Middle frontal gyrus (tissue), 1 donor: Measurements from ENCODE around the gene FCHSD1.

Source experiments
- DNase-seq: peaks from one replicate; pipeline ENCODE4 v3.0.0-alpha.2; 2015; ENCODE audit warnings: low spot score; ENCODE audit errors: extremely low spot score

The FCHSD1 gene

DNA sequence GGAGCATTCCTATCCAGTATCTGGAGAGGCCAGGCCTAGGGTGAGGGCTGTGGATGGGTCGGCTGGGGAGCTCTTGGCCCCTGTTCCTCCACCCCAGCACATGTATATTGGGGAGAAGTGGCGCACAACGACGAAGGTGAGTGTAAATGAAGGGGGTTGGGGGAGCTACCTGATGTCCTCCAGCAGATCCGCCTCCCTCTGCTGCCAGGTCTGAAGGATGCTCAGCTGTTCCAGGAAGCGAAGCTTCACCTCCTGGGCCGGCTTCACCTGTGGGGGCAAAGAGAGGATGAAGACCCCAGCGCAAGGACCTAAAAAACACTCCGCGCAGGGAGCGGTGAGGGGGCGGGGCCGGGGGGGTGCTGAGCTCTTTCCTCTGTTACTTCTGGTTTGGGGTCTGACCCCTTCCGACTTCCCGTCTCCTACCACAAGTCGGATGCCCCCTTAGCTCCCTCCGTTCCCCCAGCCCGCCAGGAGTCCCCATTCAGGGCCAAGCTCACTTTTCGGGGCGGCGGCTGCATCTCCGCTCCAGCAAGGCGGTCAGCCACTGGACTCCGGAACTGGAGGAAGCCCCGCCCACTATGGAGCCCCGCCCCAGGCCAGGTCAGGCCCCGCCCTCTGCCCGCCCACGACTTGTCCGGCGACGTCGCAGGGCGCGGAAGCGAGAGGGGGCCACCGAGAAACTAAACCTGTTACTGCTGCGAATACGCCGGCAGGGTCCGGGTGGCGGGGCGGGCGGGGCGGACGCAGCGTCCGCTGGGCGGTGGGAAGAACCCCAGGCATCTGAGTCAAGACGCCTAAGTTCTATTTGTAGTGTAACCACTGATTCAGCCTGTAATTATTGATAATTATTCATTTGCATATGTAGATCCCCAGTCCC, at the start of gene FCHSD1:
TSS of gene FCHSD1 (minus strand) at position 568 of the 877 bp plus-strand sequence. CDS start at position 518, 50 bp downstream.
- no peak for DNase-seq

DNA sequence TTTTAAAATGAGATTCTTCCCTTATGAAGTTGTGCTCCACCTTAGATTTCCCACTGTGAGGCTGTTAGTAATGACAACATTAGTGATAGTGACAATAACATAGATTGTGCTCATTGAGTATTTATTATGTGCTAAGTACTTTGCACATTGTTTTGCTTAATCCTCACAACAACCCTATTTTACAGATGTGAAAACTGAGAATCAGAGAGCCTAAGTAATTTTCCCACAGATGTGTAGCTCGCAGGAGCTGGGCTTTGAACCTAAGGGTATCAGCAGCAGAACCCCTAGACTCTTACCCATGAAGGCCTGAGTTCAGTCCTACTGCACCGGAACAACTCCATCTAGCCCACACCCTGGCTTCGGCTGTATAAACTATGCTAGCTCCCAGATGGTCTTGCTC, 46.4 kb upstream of the FCHSD1 start:
- DNase-seq, result no peak

DNA sequence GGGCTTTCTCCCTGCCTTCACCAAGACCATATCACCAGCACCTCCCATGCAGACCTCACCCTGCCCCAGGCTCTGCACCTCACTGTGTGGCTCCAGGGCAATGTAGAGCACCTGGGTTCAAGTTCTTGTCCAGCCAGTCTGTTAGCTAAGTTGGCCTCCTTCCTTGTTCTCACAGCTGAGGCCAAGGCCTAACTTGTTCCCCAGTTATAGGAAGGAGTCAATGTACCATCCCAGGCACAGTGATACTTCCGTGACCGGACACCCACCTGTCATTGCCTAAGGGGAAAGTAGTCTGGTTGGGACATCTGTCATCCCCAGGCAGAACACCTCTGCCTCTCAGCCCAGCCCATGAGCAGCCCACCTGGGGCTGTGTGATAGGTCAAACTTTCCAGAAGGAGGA, 45.2 kb upstream of the FCHSD1 start:
- DNase-seq, result no peak

DNA sequence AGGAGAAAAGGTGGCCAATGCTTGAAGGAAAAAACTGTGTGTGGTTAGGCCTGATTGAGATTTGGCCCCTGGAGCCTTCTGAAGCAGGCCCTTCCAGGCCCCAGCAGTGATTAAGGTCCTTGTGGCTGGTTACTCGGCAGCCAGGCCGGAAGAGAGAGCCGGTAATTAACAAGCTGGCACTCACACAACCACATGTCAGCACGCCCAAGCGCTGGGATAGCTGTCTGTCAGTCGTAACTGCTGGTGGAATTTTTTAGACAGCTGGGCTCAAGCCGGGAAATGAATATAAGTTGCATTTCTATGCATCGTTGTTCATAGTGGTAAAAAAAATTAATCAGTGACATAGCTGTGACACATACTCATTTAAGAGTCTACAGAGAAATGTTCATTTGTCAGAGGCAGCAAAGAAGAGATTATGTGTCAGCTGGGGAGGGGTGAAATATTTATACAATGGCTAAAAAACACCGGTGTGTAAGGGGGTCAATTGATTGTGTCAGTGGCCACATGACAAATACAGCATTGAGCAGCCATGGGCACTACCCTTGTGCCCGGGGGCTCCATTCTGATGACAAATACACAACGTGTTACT, 44.5 kb upstream of the FCHSD1 start:
- DNase-seq, result no peak

DNA sequence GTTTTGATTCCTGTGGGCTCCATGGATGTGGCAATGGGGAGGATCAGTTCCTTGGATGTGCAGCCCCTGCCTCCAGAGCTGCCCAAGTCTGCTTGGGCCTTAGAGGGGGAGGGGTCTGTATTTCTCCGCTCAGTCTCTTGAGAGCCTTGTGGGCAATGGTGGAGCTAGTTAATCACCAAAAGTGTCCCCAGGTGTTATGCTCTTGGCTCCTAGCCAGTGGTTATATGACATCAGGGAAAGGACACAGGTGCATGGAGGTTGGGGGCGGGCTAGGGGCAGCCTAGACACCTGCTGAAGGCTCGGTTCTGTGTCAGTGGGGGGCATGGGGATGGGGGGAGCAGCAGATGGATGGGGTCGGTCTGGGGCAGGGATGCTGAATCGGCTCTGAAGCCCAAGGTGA, 43.3 kb upstream of the FCHSD1 start:
- no peak for DNase-seq

DNA sequence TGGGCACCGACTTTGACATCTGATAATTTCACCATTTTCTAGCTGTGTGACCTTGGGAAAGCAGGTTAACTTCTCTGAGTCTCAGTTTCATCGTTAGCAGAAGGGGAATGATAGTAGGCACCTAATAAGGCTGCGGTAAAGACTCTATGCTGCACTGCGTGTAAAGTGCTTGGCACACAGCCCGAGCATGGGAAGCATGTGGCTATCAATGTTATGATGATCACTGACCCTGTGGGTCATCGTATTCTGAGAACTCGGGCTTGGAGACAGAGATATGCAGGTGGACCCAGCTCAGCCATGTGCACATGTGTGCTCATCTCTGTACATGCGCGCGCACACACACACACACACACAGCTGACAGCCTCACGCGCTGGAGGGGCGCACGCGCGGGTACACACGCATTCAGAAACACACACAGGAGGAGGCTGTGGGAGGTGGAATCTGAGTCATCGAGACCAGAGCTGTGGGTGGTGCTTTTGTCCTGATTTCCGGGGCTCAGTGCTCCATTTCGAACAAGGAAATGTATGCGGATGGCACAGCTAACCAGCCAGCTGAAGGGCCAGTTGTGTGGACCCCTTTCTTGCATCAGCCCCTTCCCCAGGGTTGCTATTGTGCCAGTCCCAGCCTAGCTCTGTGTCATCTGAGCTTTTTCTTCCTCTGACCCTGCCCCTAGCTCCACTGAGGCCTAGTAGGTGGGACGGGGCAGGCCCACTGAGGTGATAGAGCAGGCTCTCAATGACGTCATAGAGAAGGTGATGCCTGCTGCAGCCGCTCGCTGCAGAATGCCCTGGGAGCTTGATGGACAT, 41.9 kb upstream of the FCHSD1 start:
- DNase-seq, result peak; percentile 64

DNA sequence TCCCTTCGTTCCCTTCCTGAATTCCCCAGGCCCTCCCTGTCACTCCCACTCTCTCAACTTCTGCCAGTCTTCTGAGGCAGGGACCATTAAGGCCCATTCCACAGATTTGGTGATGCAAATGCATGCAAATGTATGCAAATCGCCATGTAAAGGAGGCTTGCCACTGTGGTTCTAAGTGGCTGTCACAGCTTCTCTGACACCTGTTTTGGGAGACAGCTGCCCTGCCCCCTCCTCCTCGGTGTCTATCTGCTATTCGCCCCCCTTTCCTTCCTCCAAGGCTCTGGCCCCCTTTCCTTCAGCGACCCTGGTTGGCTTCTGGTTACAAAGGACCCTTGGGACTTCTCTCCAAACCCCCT, 41.3 kb upstream of the FCHSD1 start:
- DNase-seq, result no peak

DNA sequence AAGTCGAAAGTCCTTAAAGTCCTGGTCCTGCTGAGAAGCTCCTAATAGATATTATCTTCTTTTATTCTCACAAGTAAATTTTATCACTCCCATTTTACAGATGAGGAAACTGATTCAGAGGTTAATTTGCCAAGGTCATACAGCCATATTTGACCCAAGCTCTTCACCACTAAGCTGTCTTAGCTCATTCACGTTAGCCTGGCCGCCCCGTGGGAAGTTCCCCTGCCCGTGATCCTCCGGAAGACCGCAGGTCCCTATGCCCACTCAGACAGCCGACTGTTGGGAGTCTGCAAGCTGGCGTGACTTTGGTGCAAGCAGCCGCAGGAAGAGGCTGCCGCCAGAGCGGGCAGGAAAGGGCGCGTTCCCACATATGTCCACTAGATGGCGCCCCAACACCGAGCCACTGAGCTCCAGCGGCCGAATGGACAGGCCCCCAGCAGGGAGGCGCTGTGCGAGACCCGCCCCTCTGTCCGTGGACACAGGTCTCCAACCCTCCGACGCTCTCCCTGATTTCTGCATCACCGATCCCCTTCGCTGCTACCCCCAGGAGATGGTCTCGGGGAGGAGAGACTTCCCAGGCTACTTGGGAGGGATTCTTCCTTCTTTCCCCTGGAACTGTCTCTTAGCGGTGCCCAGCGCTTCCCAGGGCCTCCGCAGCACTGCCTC, 40.8 kb upstream of the FCHSD1 start:
- DNase-seq, result peak; percentile 73

DNA sequence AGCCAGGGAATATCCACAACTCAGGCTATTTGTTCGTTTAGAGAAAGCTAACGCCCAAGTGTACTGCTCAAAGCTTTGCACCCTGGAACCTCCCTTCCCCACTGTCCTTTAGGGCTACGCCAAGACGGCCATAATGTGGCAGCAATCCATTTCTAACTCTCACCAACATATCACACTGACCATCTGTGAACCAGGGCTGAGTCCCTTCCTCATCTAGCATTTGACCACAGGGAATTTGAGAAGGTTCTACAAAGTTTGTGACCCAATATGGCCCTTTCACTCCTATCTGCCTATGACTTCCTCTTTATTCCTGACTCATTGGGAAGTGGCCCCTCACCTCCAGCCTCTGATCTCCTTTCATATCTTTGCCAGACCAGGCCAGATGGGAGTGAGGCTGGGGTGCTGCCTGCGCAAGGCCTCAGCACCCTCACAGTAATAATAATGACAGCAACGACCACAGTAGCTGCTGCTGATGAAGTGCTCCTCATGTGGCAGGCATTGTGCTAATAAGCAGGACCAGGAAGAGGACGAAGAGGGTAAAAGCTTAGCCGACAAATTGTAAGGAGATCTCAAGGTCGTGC, 40.2 kb upstream of the FCHSD1 start:
- no peak for DNase-seq

DNA sequence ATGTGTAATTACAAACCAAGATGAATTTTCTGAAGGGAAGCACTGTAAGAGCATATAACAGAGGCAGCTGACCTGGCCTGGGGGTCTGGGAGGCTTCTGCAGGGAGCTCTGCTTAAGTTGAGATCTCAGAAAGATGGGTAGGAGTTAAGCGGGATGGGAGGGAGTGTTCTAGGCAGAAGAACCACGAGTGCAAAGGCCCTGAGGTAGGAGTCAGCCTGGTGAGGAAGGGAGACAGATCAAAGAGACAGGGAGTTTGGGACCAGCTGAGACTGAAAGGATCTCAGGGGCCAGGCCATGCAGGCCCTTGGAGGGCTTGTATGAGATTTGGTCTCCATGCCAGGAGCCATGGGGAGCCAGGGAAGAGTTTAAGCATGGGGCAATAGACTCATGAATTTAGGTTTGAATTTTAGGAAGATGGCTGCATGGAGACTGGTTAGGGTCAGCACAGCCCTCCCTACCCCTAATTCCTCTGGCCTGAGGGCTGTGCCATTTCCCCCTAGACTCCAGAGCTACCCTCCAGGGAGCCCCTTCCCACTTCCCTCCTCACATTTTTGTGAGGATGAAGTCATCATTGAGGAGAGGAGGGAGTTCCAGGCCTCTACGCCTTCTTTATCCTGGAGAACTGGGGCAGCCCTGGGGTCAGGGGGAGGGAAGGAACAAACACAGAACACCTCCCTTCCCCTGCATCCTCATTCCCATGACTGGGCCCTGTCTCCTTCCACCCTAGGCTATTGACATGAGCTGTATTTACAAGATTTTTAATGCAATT, 35.6 kb upstream of the FCHSD1 start:
- no peak for DNase-seq

DNA sequence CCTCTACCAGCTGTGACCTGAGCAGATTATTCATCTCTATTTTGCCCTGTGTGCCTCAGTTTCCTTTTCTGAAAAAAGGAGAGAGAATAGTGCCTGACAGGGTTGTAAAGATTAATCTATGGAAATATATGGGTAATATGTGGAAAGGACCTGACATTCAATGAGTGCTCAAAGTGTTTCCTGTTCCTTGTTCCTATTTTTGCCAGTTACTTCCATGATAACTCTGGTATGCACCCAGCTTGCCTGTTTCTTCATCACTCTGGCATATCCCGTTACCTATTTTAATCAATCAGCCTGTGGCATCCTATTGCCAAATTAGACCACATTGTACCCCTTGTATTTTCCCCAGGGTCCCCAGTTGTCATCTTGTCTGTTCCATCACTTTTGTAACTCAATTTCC, 34.4 kb upstream of the FCHSD1 start:
- DNase-seq, result no peak

DNA sequence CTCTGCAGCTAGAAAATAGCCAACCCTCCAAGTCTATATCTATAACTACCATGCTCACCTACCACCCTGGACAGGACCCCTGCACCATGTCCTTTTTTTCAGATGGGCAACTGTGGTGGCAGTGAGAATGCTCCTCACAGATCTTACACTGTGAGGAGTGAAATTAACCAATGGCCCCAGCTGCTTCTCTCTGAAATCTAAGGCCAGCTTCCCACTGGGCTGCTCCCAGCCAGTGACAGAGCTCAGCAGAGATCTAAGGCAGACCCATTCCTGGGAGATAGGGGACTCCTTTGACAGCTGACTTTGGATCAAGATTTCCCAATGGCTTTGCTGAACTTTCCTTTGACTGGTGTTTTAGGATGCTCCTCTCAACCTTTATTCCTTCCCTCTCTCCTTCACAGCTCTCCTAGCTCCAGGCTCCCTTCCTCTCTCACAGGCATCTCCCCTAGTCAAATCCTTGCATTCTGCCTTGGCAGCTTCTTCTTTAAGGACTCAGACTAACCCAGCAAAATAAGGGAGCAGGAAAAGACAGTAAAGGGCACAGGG, 32.5 kb upstream of the FCHSD1 start:
- no peak for DNase-seq

DNA sequence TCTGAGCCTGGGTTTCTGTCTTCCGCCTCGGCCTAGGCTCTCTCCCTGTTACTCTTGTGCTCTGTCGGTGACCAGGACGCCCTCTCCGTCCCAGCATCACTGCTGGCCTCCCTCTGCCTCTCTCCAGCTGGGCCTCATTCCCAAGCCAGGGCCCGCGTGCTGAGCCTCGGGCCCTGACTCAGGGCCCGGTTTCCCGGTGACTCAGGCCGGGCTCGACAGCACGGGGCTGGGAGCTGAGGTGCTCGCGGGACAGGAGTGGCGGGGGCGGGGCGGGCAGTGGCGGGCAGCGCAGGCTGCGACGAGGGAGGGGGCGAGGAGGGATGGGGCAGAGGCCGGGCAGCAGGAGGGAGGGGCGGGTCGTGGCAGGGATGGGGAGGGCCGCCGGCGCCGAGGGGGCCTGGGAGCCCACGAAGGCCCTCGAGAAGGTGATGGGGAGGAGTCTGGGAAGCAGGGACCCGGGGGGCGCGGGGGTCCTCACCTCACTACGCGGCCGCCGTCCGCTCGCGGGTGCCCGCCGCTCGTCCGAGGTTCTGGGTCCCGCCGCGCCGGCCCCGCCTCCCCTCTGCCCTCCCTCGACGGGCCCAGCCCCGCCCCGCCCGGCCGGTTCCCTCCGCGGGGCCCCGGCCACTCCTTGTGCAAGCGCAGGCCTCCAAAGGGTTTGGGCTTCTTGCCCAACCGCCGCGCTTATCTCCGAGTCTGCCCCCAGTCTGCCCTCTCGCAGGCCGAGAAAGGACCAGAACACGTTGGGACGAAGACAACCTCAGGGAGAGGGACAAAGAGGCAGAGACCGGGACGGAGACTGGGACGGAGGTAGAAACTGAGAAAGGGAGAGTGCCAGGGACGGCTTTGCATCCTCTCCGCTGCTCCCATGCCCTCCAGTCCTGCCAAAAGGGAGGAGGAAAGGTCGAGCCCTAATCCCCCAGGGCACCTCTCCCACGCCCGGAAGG, 30.8 kb upstream of the FCHSD1 start, which contains the start of gene ARAP3:
TSS of gene ARAP3 (minus strand) at position 536 of the 947 bp plus-strand sequence. CDS start 1,744 bp downstream, outside the sequence.
- no peak for DNase-seq

DNA sequence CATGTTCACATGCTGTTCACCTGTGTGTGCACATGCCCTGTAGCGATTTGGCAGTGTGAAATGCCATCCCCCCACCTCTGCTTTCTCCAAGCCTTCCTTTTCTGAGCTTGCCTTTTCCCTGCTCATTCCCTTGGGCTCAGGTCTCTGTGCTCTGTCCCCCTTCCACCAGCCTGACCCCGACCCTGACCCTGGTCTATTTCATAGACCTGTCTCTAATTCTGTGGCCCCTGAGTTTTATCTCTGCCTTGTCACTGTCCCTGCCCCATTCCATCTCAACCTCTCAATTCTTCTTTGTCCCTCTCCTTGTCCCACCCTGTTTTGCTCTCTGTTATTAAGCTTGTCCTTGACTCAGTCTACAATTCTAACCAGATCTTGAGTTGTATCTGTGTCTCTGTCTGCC, 30.1 kb upstream of the FCHSD1 start:
- DNase-seq, result no peak

DNA sequence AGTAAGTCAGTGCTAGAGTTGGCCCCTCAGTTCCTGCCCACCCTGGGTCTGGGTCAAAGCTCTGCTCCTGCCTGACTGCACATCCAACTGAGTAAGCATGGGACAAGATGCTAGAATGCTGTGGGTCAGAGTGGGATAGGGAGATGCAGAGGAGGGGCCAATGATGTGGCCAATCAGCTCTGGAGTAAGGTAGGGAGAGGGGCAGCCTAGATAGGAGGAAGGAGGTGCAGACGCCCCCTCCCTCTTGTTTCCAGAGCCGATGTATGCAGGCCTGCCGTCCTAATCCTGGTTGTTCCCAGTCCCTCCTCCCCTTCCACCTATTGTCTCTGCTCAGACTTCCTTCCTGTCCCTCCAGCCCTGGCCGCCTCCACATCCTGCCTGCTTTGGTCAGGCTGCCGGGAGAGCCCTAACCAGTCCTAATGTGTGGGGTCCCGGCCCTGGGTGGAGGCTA, 29.6 kb upstream of the FCHSD1 start:
- no peak for DNase-seq

DNA sequence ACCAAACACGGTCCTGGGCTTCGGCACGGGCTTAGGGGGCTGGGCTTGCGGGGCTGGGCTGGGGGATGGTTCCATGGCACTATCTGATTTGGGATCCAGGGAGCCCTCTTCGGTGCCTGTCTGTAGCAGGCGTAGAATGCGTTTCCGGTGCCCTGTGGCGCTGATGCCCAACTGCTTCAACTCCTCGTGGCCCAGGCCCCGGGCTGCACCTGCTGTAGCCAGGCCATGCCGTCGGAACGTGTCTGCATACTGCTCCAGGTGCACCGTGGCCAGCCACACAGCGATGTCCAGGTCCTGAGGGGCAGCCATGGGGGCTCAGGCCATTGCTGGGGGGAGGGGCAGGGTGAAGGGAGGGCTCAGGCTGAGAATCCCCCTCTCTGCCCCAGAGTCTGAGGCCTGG, 29.0 kb upstream of the FCHSD1 start:
- DNase-seq, result no peak

DNA sequence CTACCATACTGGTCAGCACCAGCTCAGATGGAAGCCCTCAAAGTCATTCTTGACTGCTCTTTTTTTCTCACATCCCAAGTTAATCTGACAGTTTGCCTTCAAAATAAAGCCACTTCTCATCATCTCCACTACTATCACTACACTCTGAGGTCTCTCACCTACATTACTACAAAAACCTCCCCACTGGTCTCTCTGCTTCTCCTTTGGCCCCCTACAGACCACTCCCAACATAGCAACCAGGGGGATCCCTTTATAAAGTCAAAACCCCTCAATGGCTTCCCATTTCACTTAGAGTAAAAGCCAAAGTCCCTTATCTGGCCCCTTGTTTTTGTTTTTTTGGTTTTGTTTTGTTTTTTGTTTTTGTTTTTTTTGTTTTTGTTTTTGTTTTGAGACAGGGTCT, 26.2 kb upstream of the FCHSD1 start:
- DNase-seq, result no peak

DNA sequence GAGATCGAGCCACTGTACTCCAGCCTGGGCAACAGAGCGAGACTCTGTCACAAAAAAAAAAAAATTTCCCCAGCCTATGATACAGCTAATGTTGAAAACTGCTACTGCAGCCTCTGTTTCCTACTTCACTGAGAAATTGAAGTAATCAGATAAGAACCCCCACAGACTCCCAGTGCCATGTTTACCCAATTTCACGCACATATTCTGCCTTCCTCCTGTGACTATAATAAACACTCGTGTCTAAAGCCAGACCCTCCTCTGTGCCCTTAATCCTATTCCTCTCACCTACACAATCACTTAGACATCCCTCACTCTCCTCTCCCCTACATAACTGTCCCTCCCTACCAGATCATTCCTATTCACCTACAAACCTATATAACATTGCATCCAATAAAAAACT, 24.5 kb upstream of the FCHSD1 start:
- DNase-seq, result no peak

DNA sequence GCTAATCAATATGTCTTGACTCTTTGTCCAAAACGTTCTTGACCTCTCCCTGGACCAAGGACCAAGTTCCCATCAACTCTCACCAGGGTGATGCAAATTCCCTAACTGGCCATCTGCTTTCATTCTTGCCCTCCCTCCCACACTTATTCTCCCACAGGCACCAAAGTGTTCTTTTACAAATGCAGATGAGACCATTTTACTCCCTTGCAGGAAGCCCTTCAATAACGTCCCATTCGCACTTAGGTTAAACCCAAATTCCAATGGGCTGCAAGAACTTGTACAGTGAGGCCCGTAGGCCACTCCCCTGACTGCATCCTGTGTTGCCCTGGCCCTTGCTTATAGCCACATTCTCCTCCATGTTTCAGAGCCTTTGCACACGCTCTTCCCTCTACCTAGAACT, 23.5 kb upstream of the FCHSD1 start:
- DNase-seq, result no peak
